HepG2 (cell line): ENCODE data around the gene TBC1D22A. TPM values are rescaled to one million over a fixed set of nuclear protein-coding genes. Genes with fewer than 3 reads are reported as not detected.

Experiments
- ATAC-seq: fragments of 200-7000 bp; cut with Tn5 transposase; 3 replicates; pipeline ENCODE4 v1.9.1; 2020; ENCODE audit warnings: mild to moderate bottlenecking, moderate library complexity
- BruUV-seq: library from RNA; stranded (reverse); fragments of 400-500 nt; replicated peaks from 2 replicates; lab custom pipeline; 2021; lab: Mats Ljungman, UMichigan
- CTCF ChIA-PET: fragments of 300-600 bp; formaldehyde crosslinking; extraction: SDS; loops from one replicate; lab custom pipeline; 2021; ENCODE audit warnings: low total read pairs, inconsistent platforms, low intra/inter-chr PET ratio; lab: Yijun Ruan, JAX
- POLR2A ChIA-PET: fragments of 350-600 bp; sonication (Branson Sonifier 250); formaldehyde crosslinking; loops from one replicate; lab custom pipeline; 2020; ENCODE audit warnings: antibody characterized with exemption, inconsistent platforms; lab: Yijun Ruan, JAX
- DNase-seq: peaks from one replicate; pipeline ENCODE4 v3.0.0-alpha.2; 2015; ENCODE audit warnings: low spot score
- FAIRE-seq: peaks from 3 replicates; lab custom pipeline; 2011; peaks lifted over from hg19 to GRCh38; lab: Jason Lieb, UNC
- H2AFZ ChIP-seq: one replicate; pipeline ENCODE4 v1.6.1; 2011; ENCODE audit warnings: low read length, inconsistent platforms
- H3K27ac ChIP-seq: fragments of 300-600 bp; 3 replicates; pipeline ENCODE4 v1.8.0; 2011; ENCODE audit warnings: mixed run types, mild to moderate bottlenecking, mixed read lengths, low read length, inconsistent platforms; ENCODE audit not compliant: insufficient read depth; ENCODE audit errors: extremely low read length
- H3K27me3 ChIP-seq, 2 experiments: fragments of 200-600 bp in 1 of 2; 2 replicates in 1 of 2; 3 replicates in 1 of 2; pipeline versions ENCODE4 v1.6.0 to v1.8.0; 2011; ENCODE audit warnings: low read length in 2 of 2, mild to moderate bottlenecking in 2 of 2, moderate library complexity in 2 of 2, inconsistent platforms in 1 of 2; ENCODE audit not compliant: insufficient read depth in 2 of 2, control insufficient read depth in 1 of 2
- H3K36me3 ChIP-seq, 2 experiments: fragments of 200-600 bp in 1 of 2; replicated peaks in 1 of 2; 2 replicates in 1 of 2; 3 replicates in 1 of 2; pipeline versions ENCODE4 v1.5.1 to v1.8.0; 2011; ENCODE audit warnings: low read length in 2 of 2, inconsistent platforms in 1 of 2; ENCODE audit not compliant: insufficient read depth in 2 of 2, control insufficient read depth in 1 of 2
- H3K4me1 ChIP-seq: 2 replicates; pipeline ENCODE4 v1.5.1; 2012; ENCODE audit warnings: low read length, inconsistent platforms; ENCODE audit not compliant: insufficient read depth
- H3K4me2 ChIP-seq: 2 replicates; pipeline ENCODE4 v1.6.0; 2011; ENCODE audit warnings: low read depth, low read length, inconsistent platforms
- H3K4me3 ChIP-seq, 3 experiments: fragments of 200-600 bp in 1 of 3; sonication (generic), shearing (Covaris generic) in 1 of 3; replicated peaks in 1 of 3; 2 replicates each; pipeline ENCODE4 v1.5.1; 2011 to 2016; ENCODE audit warnings: low read length in 3 of 3, inconsistent platforms in 2 of 3, low read depth in 2 of 3, mild to moderate bottlenecking in 2 of 3, control low read depth in 1 of 3, mixed read lengths in 1 of 3; ENCODE audit not compliant: insufficient read depth in 1 of 3
- H3K79me2 ChIP-seq: one replicate; pipeline ENCODE4 v1.6.1; 2011; ENCODE audit warnings: low read length, inconsistent platforms; ENCODE audit not compliant: insufficient read depth
- H3K9ac ChIP-seq: 2 replicates; pipeline ENCODE4 v1.6.0; 2011; ENCODE audit warnings: mild to moderate bottlenecking, low read depth, low read length, inconsistent platforms; ENCODE audit not compliant: insufficient read depth
- H3K9me3 ChIP-seq: 2 replicates; pipeline ENCODE4 v1.5.1; 2012; ENCODE audit warnings: mild to moderate bottlenecking, low read length
- H4K20me1 ChIP-seq: 2 replicates; pipeline ENCODE4 v1.6.0; 2011; ENCODE audit warnings: inconsistent platforms, mild to moderate bottlenecking, low read length, moderate library complexity; ENCODE audit not compliant: insufficient read depth
- STAG1 ChIP-seq: sonication (generic); formaldehyde crosslinking; IDR thresholded peaks from 2 replicates; pipeline ENCODE4 v1.4.0; 2020; ENCODE audit warnings: missing genetic modification reagents
- TIGD3 ChIP-seq: sonication (generic); formaldehyde crosslinking; IDR thresholded peaks from 2 replicates; pipeline ENCODE4 v1.5.1; 2020; ENCODE audit warnings: mild to moderate bottlenecking, missing genetic modification reagents, borderline replicate concordance
- U2AF2 ChIP-seq: fragments of 200-400 bp; formaldehyde crosslinking; IDR thresholded peaks from 2 replicates; pipeline ENCODE4 v1.6.1; 2017; ENCODE audit warnings: low read depth, mild to moderate bottlenecking, low read length
- ZNF616 ChIP-seq: sonication (generic); formaldehyde crosslinking; IDR thresholded peaks from 2 replicates; pipeline ENCODE4 v1.5.0; 2020; ENCODE audit warnings: low read depth, mild to moderate bottlenecking, missing genetic modification reagents
- WGBS: methylation state at CpG from one replicate; pipeline ENCODE4 v1.1.6; 2017; ENCODE audit warnings: low lambda C conversion rate; 5-methylcytosine and 5-hydroxymethylcytosine counted together
- in situ Hi-C: cut with HindIII; loops from 2 replicates; pipeline ENCODE4 v1.10.0; 2017; ENCODE audit warnings: low pct_unique_long_range_greater_than_20kb; ENCODE audit not compliant: extremely low pct_ligation_motif_present
- intact Hi-C: fragments of 100-400 bp; cut with micrococcal nuclease; formaldehyde crosslinking; loops from one replicate; pipeline ENCODE4 v1.10.0; 2022; ENCODE audit not compliant: unreplicated experiment
- polyA plus RNA-seq, 8 experiments: library from polyadenylated mRNA; depleted of rRNA in 3 of 8; stranded (reverse) in 7 of 8; unstranded in 1 of 8; fragments of >200 nt; fragmentation: Illumina TruSeq in 4 of 8; extraction: Trizol in 4 of 8; gene quantifications; 2 replicates each; pipeline versions ENCODE4 v1.2.1 to v1.2.3, GENCODE V29; 2011 to 2016; ENCODE audit warnings: low read depth in 4 of 8, missing spikeins in 1 of 8, mixed read lengths in 1 of 8; ENCODE audit not compliant: insufficient read depth in 1 of 8
- total RNA-seq, 5 experiments: library from RNA; depleted of rRNA; stranded (reverse); fragments of >200 nt; fragmentation: Illumina TruSeq; extraction: Trizol; gene quantifications; 2 replicates each; pipeline ENCODE4 v1.2.3, GENCODE V29; 2016; ENCODE audit warnings: low read depth in 1 of 5
- TF ChIP-seq, protein P1 (sequence below): sonication (generic); formaldehyde crosslinking; IDR thresholded peaks from 2 replicates; pipeline ENCODE4 v1.9.0; 2022; ENCODE audit warnings: missing genetic modification reagents, mild to moderate bottlenecking, borderline replicate concordance

Gene TBC1D22A
- total and polyA plus RNA-seq, 2 of the 13 experiments (the other 11 are each of a cell fraction or from before 2014, with no cell fraction given), result 17.3 to 18.0 TPM

DNA sequence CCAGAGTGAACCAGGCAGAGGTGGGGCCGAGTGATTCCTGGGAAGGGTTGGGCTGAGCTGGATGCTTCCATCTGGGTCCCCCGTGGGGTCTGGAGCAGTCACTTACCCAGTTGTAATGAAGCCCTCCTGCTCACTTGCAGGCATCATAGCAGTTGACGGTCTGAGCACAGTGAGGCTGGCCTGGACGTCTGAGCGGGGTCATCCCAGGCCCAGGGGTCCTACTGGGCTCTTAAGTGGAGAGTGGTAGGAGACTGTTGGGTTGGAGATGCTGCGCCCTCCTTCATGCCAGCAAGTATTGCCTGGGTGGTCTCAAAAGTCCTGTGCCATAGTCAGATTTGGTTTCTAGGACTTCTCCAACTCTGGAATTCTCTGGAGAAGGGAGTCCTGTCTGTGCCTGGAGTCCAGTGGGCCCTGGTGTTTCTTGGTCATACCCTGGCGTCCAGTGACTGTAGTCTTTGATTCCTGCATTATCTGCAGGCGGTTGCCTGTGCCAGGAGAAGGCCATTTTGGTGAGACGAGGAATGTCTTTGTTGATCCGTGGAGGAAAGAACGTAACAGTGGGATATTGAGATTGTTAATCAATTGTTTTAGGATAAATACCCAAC is 82.3 kb downstream of the TBC1D22A start:
- H3K36me3 ChIP-seq, result peaks cover 4 to 15% of the 10 kb centered on the region in 2 experiments; a peak in 3 of 5 replicates
- no peak overlapping the region for H3K9ac ChIP-seq
- FAIRE-seq (no peak), ATAC-seq (no peak), DNase-seq (no peak)
- in situ Hi-C loops, result no loop called here
- CTCF ChIA-PET, result no interaction called here
- no peak overlapping the region for H3K27ac ChIP-seq
- no peak overlapping the region for H3K4me3 ChIP-seq
- H3K79me2 ChIP-seq, result no peaks in the 10 kb centered on the region
- intact Hi-C loops, result no loop called here
- H4K20me1 ChIP-seq, result no peaks in the 10 kb centered on the region
- BruUV-seq, result no TSS peak
- TF ChIP-seq, protein P1, sequence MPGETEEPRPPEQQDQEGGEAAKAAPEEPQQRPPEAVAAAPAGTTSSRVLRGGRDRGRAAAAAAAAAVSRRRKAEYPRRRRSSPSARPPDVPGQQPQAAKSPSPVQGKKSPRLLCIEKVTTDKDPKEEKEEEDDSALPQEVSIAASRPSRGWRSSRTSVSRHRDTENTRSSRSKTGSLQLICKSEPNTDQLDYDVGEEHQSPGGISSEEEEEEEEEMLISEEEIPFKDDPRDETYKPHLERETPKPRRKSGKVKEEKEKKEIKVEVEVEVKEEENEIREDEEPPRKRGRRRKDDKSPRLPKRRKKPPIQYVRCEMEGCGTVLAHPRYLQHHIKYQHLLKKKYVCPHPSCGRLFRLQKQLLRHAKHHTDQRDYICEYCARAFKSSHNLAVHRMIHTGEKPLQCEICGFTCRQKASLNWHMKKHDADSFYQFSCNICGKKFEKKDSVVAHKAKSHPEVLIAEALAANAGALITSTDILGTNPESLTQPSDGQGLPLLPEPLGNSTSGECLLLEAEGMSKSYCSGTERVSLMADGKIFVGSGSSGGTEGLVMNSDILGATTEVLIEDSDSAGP (CRISPR knock-in tag), result no peak
- TF ChIP-seq ZNF616 (CRISPR knock-in tag) (no peak), U2AF2 (no peak)
- H2AFZ ChIP-seq, result no peak overlapping the region
- H3K4me2 ChIP-seq, result no peak overlapping the region
- no peaks in the 10 kb centered on the region for H3K27me3 ChIP-seq
- no peaks in the 10 kb centered on the region for H3K9me3 ChIP-seq
- 98% methylated on average over 9 of the region's 11 CpGs for WGBS
- POLR2A ChIA-PET, result no interaction called here
- H3K4me1 ChIP-seq, result no peaks in the 10 kb centered on the region

DNA sequence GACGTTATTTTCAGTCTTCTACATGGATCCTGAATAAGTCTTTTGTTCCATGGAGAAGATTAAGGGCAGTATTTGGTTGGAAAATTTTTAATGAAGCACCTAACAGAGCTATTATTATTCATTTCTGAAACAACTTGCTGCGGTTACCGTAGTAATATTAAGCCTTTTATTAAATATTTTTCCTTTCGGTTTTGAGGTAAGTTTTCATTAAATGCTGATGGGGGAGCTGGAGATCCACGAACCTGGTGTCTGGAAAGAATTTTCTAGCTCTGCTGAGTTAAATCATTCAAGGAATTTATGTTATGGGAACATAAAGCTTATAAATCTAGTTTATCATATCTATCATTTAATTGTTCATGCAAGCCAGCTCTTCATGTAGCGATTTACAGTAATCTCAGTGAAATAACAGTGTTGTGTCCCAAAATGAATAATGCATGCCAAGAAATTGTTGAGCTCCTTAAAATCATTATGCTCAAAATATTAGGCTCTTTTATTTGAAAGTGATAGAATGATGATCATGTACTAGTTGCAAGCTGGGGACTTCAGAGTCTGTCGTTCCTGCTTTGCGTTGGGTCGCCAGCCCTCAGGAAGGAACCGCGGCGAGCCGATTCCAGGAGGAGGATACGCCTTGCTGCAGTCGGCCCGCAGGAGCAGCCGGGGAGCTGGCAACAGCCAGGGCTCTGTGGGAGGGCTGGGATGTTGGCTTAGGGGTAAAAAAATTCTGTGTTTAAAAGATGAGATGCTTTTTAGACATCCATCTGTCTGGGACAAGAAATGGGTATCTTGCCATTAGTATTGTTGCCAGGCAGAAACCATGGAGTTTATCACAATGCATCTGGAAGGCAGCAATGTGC is 83.1 kb downstream of the TBC1D22A start:
- Histone ChIP-seq H3K4me1 (no peaks in the 10 kb centered on the region), H4K20me1 (no peaks in the 10 kb centered on the region), H3K36me3 (peaks cover 4 to 17% of the 10 kb centered on the region in 2 experiments; a peak in 3 of 5 replicates), H3K27me3 (no peaks in the 10 kb centered on the region), H2AFZ (no peak overlapping the region), H3K79me2 (no peaks in the 10 kb centered on the region), H3K4me2 (no peak overlapping the region), H3K9me3 (no peaks in the 10 kb centered on the region), H3K9ac (no peak overlapping the region), H3K27ac (no peak overlapping the region), H3K4me3 (no peak overlapping the region)
- CTCF ChIA-PET, result no interaction called here
- POLR2A ChIA-PET, result no interaction called here
- intact Hi-C loops (no loop called here), in situ Hi-C loops (no loop called here)
- no peak for DNase-seq
- no peak for ATAC-seq
- BruUV-seq, result no TSS peak
- no peak for FAIRE-seq
- WGBS, result 96% methylated on average over 17 of the region's 17 CpGs
- TF ChIP-seq TIGD3 (CRISPR knock-in tag) (no peak), STAG1 (CRISPR knock-in tag) (peak; percentile 41; the same call in 1 of the 2 replicates)
